ENCODE results near the gene ZSWIM7.

ZSWIM7 gene

GRCh38 chr17:15999141-15999973 is at the start of gene ZSWIM7, which contains the start of gene TTC19:
ZSWIM7 (minus strand) TSS chr17:15999704; CDS start chr17:15999594, 110 bp downstream.
TTC19 (plus strand) TSS chr17:15999824; CDS start chr17:15999849, 25 bp downstream.
- DNase-seq = peak; percentile 82

GRCh38 chr17:16048811-16049449 is 49.4 kb upstream of the ZSWIM7 start:
- no peak for DNase-seq

DNA sequence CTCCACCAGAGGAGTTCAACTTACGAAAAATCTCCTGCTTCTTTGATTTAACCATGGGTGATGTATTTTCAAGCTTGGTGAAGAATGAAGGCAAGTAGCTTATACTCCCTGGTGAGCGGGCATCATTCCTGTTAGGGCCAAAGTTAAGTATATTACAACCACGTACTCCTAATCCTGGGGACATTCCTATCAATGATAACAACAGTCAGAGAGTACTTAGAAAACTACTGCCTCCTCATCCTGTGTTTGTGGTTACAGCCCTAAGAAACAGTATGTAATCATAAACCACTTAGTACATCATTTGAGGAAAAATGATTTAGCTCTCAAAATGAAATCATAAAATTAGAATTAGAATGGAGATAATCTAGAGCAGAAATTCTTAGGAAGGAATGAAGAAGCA is 47.5 kb upstream of the ZSWIM7 start:
- no peak for DNase-seq

DNA sequence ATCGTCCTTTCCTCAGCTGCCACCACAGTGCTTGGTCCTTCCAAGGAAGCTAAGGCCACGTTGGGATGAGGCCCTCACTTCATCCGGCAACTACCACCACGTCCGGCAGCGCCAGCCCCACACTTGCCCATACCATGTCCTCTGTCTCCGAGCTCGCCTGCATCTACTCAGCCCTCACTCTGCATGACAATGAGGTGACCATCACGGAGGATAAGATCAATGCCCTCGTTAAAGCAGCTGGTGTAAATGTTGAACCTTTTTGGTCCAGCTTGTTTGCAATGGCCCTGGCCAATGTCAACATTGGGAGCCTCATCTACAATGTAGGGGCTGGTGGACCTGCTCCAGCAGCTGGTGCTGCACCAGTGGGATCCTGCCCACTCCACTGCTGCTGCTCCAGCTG is 45.0 kb upstream of the ZSWIM7 start:
- no peak for DNase-seq

GRCh38 chr17:16040710-16041251 is 41.3 kb upstream of the ZSWIM7 start:
- DNase-seq = no peak

DNA sequence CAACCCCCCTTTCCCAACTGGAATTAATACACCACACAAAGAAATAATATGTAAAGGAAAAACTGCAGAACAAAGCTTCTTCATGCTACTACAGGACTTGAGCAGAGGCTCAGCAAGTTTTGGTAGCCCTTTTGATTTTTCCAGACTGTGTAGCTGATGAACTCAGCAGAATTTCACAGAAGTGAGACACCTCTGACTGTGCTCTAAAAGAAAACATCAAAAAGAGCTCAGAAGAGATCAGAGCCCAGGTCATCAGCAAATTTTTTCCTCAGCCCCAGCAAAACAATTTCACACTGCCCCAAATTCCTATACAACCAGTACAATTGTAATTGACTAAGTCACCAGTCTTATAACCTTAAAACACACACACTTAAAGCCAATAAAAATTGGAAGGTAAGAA is 38.1 kb upstream of the ZSWIM7 start:
- DNase-seq = no peak

DNA sequence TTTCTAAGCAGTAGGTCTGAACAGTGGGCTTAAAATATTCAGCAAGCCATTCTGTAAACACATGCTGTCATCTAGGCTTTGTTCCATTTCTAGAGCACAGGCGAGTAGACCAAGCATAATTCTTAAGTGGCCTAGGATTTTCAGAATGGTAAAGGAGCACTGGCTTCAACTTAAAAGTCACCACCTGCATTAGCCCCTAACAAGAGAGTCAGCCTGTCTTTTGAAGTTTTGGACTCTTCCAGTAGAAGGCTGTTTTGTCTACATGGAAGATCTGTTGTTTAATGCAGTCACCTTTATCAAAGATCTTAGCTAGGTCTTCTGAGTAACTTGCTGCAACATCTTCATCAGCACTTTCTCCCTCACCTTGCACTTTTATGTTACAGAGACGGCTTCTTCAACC is 36.8 kb upstream of the ZSWIM7 start:
- no peak for DNase-seq

- DNase-seq = no peak
Measured at GRCh38 chr17:16033729-16034349, 34.3 kb upstream of the ZSWIM7 start.

GRCh38 chr17:16027708-16028584 is 28.4 kb upstream of the ZSWIM7 start:
- DNase-seq = no peak

DNA sequence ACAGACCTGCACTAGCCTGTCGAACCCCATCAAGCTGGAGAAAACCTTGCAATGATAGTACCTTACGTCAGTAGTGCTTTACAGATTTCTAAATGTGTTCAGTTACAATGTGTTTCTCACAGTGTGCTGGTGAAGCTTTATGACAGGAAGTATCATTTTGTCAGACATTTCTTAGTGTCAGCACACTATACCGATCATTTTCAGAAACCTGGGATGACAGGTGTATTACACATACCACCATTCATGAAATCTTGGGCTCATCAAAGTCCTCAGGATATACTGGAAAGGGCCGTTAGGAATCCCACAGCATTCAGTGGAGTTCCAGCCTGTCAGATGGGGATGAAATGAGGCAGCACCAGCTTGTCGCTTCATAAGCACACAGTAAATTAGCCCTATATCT is 27.4 kb upstream of the ZSWIM7 start:
- DNase-seq = no peak

GRCh38 chr17:16025202-16025601 is 25.7 kb upstream of the ZSWIM7 start:
- no peak for DNase-seq

DNA sequence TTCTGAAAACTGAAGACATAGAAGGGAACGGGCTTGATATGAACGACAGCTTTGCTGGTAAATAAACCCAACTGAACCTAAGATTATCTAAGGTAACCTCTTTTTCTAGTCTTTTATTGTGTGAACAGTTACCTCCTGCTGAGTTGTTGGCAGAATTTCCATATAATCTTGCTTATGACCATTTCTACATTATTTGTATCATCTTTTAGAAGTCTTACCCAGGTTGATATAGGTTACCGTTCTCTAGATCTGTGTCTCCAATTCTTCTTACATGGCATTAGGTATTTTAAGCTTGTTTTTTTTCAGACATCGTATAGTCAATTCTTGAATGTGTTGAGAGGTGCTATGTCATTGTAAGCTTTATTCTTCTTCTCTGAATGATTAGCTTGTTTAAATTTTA is 24.4 kb upstream of the ZSWIM7 start:
- DNase-seq = no peak

GRCh38 chr17:16019347-16019746 is 19.8 kb upstream of the ZSWIM7 start:
- DNase-seq = no peak

DNA sequence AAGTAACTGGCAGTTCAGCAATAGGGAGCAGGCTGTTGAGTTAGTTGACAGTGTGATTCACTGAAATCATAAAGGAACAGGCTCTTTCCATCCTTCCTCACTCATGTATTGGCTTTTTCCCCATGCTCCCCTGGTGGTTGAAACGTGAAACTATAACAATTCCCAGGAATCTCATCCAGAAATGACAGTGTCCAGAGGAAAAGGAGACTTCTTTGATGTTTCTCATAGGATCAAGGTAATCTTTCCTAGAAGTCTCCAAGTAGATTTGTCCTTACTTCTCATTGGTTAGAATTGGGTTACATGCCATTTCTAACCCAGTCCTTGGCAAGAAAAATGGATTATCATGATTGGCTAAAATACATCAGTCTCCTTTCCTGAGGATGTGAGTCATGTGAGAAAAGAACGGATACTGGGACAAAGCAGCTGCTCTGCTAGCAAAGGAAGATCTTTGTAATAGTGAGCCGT is 14.5 kb upstream of the ZSWIM7 start:
- DNase-seq = no peak

- DNase-seq = no peak
Measured at GRCh38 chr17:16007439-16007838, 7.9 kb upstream of the ZSWIM7 start.

- no peak for DNase-seq
Measured at GRCh38 chr17:16005636-16006035, 6.1 kb upstream of the ZSWIM7 start.

GRCh38 chr17:16003841-16004240 is 4.3 kb upstream of the ZSWIM7 start:
- DNase-seq = no peak

DNA sequence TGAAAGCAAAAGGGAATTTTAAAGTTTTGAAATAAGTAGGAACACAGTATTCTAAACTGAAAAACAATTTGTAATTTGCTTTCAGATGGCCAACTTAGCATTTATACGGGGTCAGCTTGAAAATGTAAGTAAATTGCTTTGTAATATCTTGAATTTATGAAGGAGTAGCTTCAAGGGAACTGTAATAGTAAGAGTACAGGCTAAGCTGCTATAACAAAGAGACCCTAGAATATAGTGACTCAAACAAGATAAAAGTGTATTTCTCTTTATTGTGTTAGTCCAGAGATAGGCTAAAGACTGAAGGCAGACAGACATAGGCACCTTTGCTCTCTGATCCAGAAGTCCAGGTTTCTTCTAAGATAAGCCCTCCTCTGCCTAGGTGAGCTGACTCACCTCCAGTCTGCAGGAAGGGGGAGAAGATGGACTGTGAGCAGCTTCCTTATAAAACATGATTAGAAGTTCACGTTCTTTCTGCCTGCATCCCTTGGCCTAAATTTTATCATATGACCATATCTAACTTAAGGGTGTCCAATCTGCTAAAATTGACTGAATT is 3.3 kb upstream of the ZSWIM7 start:
- no peak for DNase-seq

DNA sequence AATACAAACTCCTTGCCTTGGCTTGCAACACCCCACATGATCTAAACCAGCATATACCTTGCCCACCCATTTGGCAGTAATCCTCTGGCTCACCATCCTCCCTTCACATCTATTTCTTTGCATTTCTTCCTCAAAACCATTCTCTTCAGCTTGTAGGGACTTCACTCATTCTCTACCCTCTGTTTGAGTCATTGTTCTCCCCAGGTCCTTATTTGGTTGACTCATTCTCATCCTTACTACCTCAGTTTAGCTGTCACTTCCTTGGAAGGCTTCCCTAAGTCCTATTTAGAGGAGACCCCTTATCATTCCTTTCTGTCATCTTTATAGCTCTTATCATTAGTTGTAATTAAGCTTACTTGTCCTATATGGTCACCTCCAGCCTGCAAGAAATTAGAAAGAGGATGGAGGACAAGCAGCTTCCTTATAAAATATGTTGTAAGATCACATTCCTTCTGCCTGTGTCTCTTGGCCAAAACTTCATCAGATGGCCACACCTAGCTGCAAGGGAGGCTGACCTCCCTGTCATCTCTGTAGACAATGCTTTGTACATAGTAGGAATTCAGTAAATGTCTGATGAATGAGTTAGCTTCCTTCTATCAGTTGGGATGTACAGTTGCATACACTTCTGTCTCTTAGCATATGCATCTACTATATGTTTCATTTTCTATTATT is 1.9 kb upstream of the ZSWIM7 start:
- no peak for DNase-seq

GRCh38 chr17:15999974-16000827 is 697 bp upstream of the ZSWIM7 start:
- DNase-seq = no peak

Data from activated CD4-positive, alpha-beta T cell treated with anti-CD3 and anti-CD28 coated beads for 1 hour (primary cell).